HL-60 (cell line): ENCODE measurements around the gene EXOSC10.

Source experiments
- DNase-seq, 2 experiments: peaks; one replicate each; pipeline ENCODE4 v3.0.0-alpha.2; 2010 to 2020; ENCODE audit warnings: low read depth in 1 of 2, low spot score in 1 of 2
- H3K27ac ChIP-seq: fragments of 250-450 bp; sonication (Bioruptor Pico); replicated peaks from 2 replicates; pipeline ENCODE4 v1.5.1; 2020; ENCODE audit warnings: mild to moderate bottlenecking, moderate library complexity
- H3K27me3 ChIP-seq: fragments of 250-450 bp; sonication (Bioruptor Pico); 2 replicates; pipeline ENCODE4 v1.5.1; 2021; ENCODE audit warnings: mild to moderate bottlenecking, moderate library complexity; ENCODE audit not compliant: insufficient read depth, poor library complexity, severe bottlenecking
- H3K4me3 ChIP-seq: replicated peaks from 2 replicates; pipeline ENCODE4 v1.5.1; 2011; ENCODE audit warnings: mild to moderate bottlenecking, control low read depth, low read length; ENCODE audit not compliant: insufficient read depth
- CTCF ChIP-seq: IDR thresholded peaks from one replicate; pipeline ENCODE4 v1.5.1; 2011; ENCODE audit warnings: low read length, control low read depth, inconsistent platforms; ENCODE audit not compliant: insufficient read depth
- GABPA ChIP-seq: IDR thresholded peaks from 2 replicates; pipeline ENCODE4 v1.6.1; 2012; ENCODE audit warnings: low read depth
- POLR2AphosphoS5 ChIP-seq: IDR thresholded peaks from 2 replicates; pipeline ENCODE4 v1.6.1; 2012; ENCODE audit warnings: low read depth
- SPI1 ChIP-seq: IDR thresholded peaks from 2 replicates; pipeline ENCODE4 v1.6.1; 2012; ENCODE audit warnings: low read depth, mild to moderate bottlenecking, borderline replicate concordance
- TF ChIP-seq, protein P1 (sequence below): IDR thresholded peaks from 2 replicates; pipeline ENCODE4 v1.6.1; 2012; ENCODE audit warnings: low read depth; ENCODE audit not compliant: insufficient replicate concordance

The EXOSC10 gene

GRCh38 chr1:11130406-11130805 lies 30.7 kb upstream of the EXOSC10 start:
- no peak overlapping the region for H3K4me3 ChIP-seq
- no peak overlapping the region for H3K27ac ChIP-seq
- DNase-seq: no peak
- no peaks in the 10 kb centered on the region for H3K27me3 ChIP-seq
- TF ChIP-seq CTCF: no peak
- TF ChIP-seq, protein P1, sequence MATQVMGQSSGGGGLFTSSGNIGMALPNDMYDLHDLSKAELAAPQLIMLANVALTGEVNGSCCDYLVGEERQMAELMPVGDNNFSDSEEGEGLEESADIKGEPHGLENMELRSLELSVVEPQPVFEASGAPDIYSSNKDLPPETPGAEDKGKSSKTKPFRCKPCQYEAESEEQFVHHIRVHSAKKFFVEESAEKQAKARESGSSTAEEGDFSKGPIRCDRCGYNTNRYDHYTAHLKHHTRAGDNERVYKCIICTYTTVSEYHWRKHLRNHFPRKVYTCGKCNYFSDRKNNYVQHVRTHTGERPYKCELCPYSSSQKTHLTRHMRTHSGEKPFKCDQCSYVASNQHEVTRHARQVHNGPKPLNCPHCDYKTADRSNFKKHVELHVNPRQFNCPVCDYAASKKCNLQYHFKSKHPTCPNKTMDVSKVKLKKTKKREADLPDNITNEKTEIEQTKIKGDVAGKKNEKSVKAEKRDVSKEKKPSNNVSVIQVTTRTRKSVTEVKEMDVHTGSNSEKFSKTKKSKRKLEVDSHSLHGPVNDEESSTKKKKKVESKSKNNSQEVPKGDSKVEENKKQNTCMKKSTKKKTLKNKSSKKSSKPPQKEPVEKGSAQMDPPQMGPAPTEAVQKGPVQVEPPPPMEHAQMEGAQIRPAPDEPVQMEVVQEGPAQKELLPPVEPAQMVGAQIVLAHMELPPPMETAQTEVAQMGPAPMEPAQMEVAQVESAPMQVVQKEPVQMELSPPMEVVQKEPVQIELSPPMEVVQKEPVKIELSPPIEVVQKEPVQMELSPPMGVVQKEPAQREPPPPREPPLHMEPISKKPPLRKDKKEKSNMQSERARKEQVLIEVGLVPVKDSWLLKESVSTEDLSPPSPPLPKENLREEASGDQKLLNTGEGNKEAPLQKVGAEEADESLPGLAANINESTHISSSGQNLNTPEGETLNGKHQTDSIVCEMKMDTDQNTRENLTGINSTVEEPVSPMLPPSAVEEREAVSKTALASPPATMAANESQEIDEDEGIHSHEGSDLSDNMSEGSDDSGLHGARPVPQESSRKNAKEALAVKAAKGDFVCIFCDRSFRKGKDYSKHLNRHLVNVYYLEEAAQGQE: no peak
- no peak for TF ChIP-seq POLR2AphosphoS5
- no peak for TF ChIP-seq SPI1
- TF ChIP-seq GABPA: no peak

DNA sequence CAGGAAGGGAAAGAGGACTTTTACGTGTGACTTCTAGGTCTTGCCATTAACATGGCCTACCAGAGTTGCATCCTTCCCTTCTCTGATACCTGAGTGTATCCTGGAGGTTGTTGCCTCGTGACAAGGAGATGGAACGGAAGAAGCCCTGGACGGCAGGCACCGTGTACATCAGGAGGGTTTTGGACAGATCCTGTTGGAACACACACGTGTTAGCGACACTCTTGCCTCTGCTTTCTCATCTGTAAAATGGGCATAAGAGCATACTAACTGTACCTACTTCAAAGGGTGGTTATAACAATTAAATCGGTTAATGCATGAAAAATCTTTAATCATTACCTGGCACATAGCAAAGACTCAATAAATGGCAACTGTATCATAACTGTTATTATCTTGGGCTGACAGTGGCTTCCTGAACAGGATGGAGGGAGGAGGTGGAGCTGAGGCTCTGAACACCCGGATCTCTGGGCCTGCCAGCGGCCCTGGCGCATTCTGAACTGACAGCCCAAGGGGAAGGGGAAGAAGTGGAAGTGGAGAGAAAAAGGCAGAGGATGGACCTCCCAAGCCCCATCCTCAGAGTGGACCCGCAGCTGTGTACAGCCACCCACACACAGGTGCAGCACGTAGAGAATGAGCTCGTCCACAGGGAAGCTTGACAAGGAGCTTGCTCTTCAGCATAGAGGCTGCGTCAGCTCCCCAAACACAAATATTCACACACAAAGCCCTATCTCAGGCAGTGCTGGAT lies 30.2 kb upstream of the EXOSC10 start:
- DNase-seq: no peak

DNA sequence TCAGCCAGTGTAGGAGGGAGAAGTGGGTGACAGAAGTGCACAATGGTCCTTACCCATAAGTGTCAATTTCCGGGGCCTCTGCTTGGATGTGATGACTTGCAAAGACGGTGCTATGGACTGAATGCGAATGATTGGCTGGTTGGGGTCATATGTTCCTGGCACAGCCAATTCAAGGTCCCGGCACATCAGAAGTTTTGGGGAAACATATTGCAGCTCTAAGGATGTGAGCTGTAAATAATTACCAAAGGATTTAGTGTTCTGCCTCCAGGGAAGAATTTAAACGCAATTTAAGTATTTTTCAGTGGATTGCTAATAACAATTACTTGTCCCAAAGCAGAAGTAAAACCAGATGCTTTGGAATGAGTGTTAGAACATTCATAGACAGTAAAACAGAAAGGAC lies 26.9 kb upstream of the EXOSC10 start:
- TF ChIP-seq SPI1: no peak
- TF ChIP-seq, protein P1: no peak
- TF ChIP-seq GABPA: no peak
- TF ChIP-seq POLR2AphosphoS5: no peak
- no peak for TF ChIP-seq CTCF
- no peak for DNase-seq

More for the DNA sequence above, 30.2 kb upstream of the EXOSC10 start:
- H3K27me3 ChIP-seq: no peaks in the 10 kb centered on the region
- TF ChIP-seq CTCF (no peak), GABPA (no peak), POLR2AphosphoS5 (no peak), SPI1 (no peak)
- TF ChIP-seq, protein P1: no peak
- no peak overlapping the region for H3K27ac ChIP-seq
- no peak overlapping the region for H3K4me3 ChIP-seq

More for the DNA sequence above, 26.9 kb upstream of the EXOSC10 start:
- H3K27me3 ChIP-seq: no peaks in the 10 kb centered on the region
- H3K4me3 ChIP-seq: no peak overlapping the region
- H3K27ac ChIP-seq: no peak overlapping the region
